Regular cardiac myocyte (primary cell): Measurements from ENCODE around the gene DAD1. TPM values are rescaled to one million over a fixed set of nuclear protein-coding genes. Genes with fewer than 3 reads are reported as not detected.

Experiments
- total RNA-seq: library from RNA; depleted of rRNA; stranded (reverse); fragments of >200 nt; gene quantifications from 2 replicates; pipeline ENCODE4 v1.2.3, GENCODE V29; 2014

The DAD1 gene
- total RNA-seq = 350 and 376 TPM in 2 replicates

GRCh38 chr14:22589096-22589839 lies at the start of gene DAD1:
TSS of gene DAD1 (minus strand) at chr14:22589224. CDS start at chr14:22589157, 67 bp downstream.

GRCh38 chr14:22598099-22598895 lies 9.3 kb upstream of the DAD1 start, which contains the start of gene ABHD4:
TSS of gene ABHD4 (plus strand) at chr14:22598300. CDS start at chr14:22598307, 7 bp downstream.

Other genes with a start within 250 kb of the DAD1 start
- 6.9 and 24.8 TPM in 2 replicates for gene ABHD4, start 9.1 kb upstream of the DAD1 start, total RNA-seq
- not detected in 2 replicates for gene OR6J1, start 55.1 kb upstream of the DAD1 start, total RNA-seq
- gene OXA1L, start 177.5 kb upstream of the DAD1 start, total RNA-seq = 37.0 and 39.5 TPM in 2 replicates
- 18.2 and 21.4 TPM in 2 replicates for gene SLC7A7, start 226.2 kb upstream of the DAD1 start, total RNA-seq
- 23.1 and 56.4 TPM in 2 replicates for gene MRPL52, start 240.7 kb upstream of the DAD1 start, total RNA-seq
- gene MMP14, start 247.4 kb upstream of the DAD1 start, total RNA-seq = 326 and 383 TPM in 2 replicates